ENCODE data around the gene EZH1. TPM values are rescaled to one million over a fixed set of nuclear protein-coding genes. Genes with fewer than 3 reads are reported as not detected.
"Not testable (repeated sequence)": the region's sequence is repeated elsewhere in the genome, so short reads cannot be mapped to it uniquely, and the experiment has no call there.

The EZH1 gene
- total RNA-seq, 4 donors from 2014 or later, result 32.6 to 55.2 (median 47.5) TPM

DNA sequence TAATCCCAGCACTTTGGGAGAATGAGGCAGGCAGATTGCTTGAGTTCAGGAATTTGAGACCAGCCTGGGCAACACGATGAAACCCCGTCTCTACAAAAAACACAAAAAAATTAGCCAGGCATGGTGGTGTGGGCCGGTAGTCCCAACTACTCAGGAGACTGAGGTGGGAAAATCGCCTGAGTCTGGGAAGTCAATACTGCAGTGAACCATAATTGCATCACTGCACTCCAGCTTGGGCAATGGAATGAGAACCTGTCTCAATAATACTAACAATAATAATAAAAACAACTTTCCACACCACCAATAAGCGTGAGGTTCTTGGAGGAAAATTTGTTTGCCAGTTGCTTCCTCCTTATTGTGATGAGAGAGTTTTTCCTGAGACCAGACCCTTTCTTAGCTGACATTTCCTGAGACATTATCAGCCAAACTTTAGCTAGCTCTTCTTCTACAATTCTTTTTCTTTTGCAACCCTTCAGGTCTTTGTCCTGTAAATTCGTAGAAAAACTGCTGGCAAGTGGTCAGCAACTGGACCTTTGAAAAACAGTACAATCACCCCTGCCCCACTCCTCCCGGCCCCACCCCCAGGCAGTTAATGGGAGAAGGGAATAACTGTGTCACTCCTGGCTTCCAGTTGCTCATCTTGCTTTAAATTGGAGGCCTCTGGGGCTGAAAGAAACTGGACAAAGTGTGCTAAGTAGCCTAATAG is 3.5 kb upstream of the EZH1 start:
- in situ Hi-C loops (cut with MboI; ENCODE audit: low sequenced_read_pairs in 4 of 4) (no loop called here), intact Hi-C loops (cut with DNase I; ENCODE audit: low total_unique reads) (no loop called here)
- ATAC-seq (peak in 1 of 2 donors; percentile 14), DNase-seq (peak in 1 of 2 donors; percentile 44)
- no peaks in the 10 kb centered on the region for H3K36me3 ChIP-seq
- TF ChIP-seq, protein P1, sequence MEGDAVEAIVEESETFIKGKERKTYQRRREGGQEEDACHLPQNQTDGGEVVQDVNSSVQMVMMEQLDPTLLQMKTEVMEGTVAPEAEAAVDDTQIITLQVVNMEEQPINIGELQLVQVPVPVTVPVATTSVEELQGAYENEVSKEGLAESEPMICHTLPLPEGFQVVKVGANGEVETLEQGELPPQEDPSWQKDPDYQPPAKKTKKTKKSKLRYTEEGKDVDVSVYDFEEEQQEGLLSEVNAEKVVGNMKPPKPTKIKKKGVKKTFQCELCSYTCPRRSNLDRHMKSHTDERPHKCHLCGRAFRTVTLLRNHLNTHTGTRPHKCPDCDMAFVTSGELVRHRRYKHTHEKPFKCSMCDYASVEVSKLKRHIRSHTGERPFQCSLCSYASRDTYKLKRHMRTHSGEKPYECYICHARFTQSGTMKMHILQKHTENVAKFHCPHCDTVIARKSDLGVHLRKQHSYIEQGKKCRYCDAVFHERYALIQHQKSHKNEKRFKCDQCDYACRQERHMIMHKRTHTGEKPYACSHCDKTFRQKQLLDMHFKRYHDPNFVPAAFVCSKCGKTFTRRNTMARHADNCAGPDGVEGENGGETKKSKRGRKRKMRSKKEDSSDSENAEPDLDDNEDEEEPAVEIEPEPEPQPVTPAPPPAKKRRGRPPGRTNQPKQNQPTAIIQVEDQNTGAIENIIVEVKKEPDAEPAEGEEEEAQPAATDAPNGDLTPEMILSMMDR (IDR thresholded peaks at IDR 0.05 in 4 of 5, conservative IDR thresholded peaks at IDR 0.05 in 1 of 5), result no peak
- TF ChIP-seq POLR2A (IDR thresholded peaks at IDR 0.05), result no peak
- H3K27ac ChIP-seq, result peak overlapping the region; percentile 62 to 68 (median 66)
- no peaks in the 10 kb centered on the region for H3K27me3 ChIP-seq
- H3K9me3 ChIP-seq, result no peaks in the 10 kb centered on the region
- H3K4me1 ChIP-seq, result peaks cover 21 to 22% of the 10 kb centered on the region in 2 donors
- H3K4me3 ChIP-seq, result no peak overlapping the region

DNA sequence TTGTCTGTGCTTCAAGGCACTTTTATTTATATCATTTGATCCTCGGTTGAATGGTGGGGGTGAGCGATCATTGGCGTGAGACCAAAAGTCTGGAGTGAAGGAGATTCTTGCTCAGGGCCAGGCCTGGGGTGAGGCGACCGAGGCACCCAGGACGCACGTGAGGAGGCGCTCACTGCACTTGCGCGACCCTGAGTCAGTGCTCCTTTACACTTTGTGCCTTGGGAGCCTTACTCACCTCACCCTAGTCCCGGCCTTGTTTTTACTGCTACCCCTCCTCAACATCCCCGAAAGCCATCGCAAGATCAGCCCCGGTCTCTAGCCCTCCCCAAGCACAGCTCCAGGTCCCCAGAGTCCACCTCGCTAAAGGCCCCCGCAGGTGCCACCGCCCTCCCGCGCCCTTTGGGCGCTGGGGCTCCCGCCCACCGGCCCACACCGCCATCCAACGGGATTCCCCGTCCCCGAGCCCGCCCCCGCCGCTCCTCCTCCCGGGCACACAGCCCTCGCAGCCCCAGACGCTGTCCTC is 496 bp downstream of the EZH1 start:
- TF ChIP-seq, protein P1 (IDR thresholded peaks at IDR 0.05 in 4 of 5, conservative IDR thresholded peaks at IDR 0.05 in 1 of 5), result no peak
- no peak for TF ChIP-seq POLR2A (IDR thresholded peaks at IDR 0.05)
- in situ Hi-C loops (cut with MboI; ENCODE audit: low sequenced_read_pairs in 4 of 4), result no loop called here
- peak overlapping the region; percentile 86 to 94 (median 94) for H3K4me3 ChIP-seq
- peaks cover 26 to 27% of the 10 kb centered on the region in 2 donors for H3K4me1 ChIP-seq
- DNase-seq, result peak; percentile 76 to 79
- no peaks in the 10 kb centered on the region for H3K36me3 ChIP-seq
- peak overlapping the region; percentile 98 to 100 (median 99) for H3K27ac ChIP-seq
- no peaks in the 10 kb centered on the region for H3K9me3 ChIP-seq
- intact Hi-C loops (cut with DNase I; ENCODE audit: low total_unique reads), result loop anchor here (2.0 kb wide), 2 partner anchors 18 to 166 kb away; no protein-coding TSS in a partner anchor
- peak; percentile 81 to 84 for ATAC-seq
- H3K27me3 ChIP-seq, result no peaks in the 10 kb centered on the region

- H3K4me3 ChIP-seq, result peak overlapping the region; percentile 86 to 94 (median 94)
- no peaks in the 10 kb centered on the region for H3K36me3 ChIP-seq
- TF ChIP-seq, protein P1 (IDR thresholded peaks at IDR 0.05 in 4 of 5, conservative IDR thresholded peaks at IDR 0.05 in 1 of 5), result no peak
- no peak for TF ChIP-seq POLR2A (IDR thresholded peaks at IDR 0.05)
- ATAC-seq (no peak), DNase-seq (no peak)
- no peaks in the 10 kb centered on the region for H3K27me3 ChIP-seq
- peak overlapping the region; percentile 98 to 100 (median 99) for H3K27ac ChIP-seq
- H3K4me1 ChIP-seq, result peaks cover 26 to 27% of the 10 kb centered on the region in 2 donors
- H3K9me3 ChIP-seq, result no peaks in the 10 kb centered on the region
- in situ Hi-C loops (cut with MboI; ENCODE audit: low sequenced_read_pairs in 4 of 4), result no loop called here
- intact Hi-C loops (cut with DNase I; ENCODE audit: low total_unique reads), result loop anchor here (2.0 kb wide), 2 partner anchors 19 to 165 kb away; no protein-coding TSS in a partner anchor
Observed at GRCh38 chr17:42743595-42744282, 1.1 kb downstream of the EZH1 start.

DNA sequence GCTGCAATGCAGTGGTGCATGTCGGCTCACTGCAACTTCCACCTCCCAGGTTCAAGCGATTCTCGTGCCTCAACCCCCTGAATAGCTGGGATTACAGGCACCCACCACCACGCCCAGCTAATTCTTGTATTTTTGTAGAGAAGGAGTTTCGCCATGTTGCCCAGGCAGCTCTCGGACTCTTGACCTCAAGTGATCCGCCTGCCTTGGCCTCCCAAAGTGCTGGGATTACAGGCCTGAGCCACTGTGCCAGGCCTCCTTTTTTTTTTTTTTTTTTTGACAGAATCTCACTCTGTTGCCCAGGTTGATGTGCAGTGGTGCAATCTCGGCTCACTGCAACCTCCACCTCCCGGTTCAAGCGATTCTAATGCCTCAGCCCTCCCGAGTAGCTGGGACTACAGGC is 1.9 kb downstream of the EZH1 start:
- H3K9me3 ChIP-seq; H3K36me3 ChIP-seq; intact Hi-C loops (cut with DNase I; ENCODE audit: low total_unique reads); in situ Hi-C loops (cut with MboI; ENCODE audit: low sequenced_read_pairs in 4 of 4); ATAC-seq; H3K4me3 ChIP-seq; DNase-seq; H3K27me3 ChIP-seq: not testable (repeated sequence)
- Histone ChIP-seq H3K27ac (peak overlapping the region in 3 of 4 donors; percentile 98 to 99 (median 99)), H3K4me1 (peaks cover 26 to 27% of the 10 kb centered on the region in 2 donors)

DNA sequence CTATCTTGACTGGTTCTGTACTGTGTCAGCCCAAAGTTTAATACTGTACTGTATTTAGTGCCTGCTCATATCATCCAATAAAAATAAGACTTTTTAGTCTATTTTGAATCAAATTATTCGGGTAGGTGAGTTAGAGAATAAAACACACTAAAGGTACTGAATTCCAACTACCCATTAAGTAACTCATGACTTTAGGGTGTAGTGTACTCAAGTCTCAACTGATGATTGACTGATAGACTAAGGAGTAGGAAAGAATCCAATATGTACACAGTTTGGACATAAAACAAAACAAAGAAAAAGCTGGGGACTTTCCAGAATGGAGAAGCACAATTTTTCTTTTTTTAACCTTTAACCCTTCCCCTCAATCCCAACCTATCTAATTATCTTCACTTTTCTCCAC is 4.1 kb downstream of the EZH1 start:
- no peak for ATAC-seq
- intact Hi-C loops (cut with DNase I; ENCODE audit: low total_unique reads), result no loop called here
- H3K4me1 ChIP-seq, result peaks cover 29 to 32% of the 10 kb centered on the region in 2 donors

More for the DNA sequence above, 4.1 kb downstream of the EZH1 start:
- in situ Hi-C loops (cut with MboI; ENCODE audit: low sequenced_read_pairs in 4 of 4), result no loop called here
- TF ChIP-seq, protein P1 (IDR thresholded peaks at IDR 0.05 in 4 of 5, conservative IDR thresholded peaks at IDR 0.05 in 1 of 5), result no peak
- no peak for TF ChIP-seq POLR2A (IDR thresholded peaks at IDR 0.05)
- Histone ChIP-seq H3K27ac (no peak overlapping the region), H3K27me3 (no peaks in the 10 kb centered on the region), H3K4me3 (no peak overlapping the region), H3K9me3 (no peaks in the 10 kb centered on the region), H3K36me3 (no peaks in the 10 kb centered on the region)
- DNase-seq, result no peak
